ENCODE results near the gene TKTL2.
"Not testable (repeated sequence)": the region's sequence is repeated elsewhere in the genome, so short reads cannot be mapped to it uniquely, and the experiment has no call there.

TKTL2 gene

DNA sequence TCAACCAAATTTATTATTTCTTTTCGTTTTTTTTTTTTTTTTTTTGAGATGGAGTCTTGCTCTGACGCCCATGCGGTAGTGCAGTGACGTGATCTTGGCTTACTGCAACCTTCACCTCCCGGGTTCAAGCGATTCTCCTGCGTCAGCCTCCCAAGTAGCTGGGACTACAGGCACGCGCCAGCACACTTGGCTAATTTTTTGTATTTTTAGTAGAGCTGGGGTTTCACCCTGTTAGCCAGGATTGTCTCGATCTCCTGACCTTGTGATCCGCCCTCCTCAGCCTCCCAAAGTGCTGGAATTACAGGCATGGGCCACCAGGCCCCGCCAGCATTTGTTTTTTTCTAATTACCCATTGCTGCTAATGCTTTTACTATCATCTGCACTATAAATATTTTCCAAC lies 26.5 kb downstream of the TKTL2 start:
- DNase-seq (ENCODE audit: low read depth in 2 of 2): not testable (repeated sequence)

DNA sequence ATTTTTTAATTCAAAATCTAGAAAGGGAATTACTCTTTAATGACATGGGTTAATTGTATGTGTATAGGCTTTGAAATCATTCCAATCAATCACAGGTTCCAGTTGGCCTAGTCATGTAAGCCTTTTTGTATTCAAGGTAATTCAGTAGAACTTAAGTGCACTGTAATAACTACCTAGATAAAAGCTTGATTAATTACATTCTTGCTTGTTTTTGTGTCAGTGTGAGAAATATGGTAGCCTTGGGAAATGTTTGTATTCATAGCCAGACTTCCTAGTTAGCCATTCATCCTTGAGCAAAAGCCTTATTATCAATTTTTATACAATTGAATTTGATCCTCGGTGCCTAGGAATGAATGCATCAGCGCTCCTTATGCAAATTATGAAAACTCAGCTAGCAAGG lies 33.5 kb downstream of the TKTL2 start:
- no peak for DNase-seq (ENCODE audit: low read depth in 2 of 2)

Measured in stimulated activated CD4-positive, alpha-beta T cell treated with anti-CD3 and anti-CD28 coated beads, Interleukin-1b, Interleukin-23, amount 100 ng/mL, for 1 hour (primary cell).